Bone marrow (tissue), 2 donors: ENCODE results near the gene DUSP6.

ENCODE experiments used
- DNase-seq, 2 donors: peaks; one replicate each; lab custom pipeline; 2025; lab: John Stamatoyannopoulos, UW

DUSP6 gene

GRCh38 chr12:89373763-89374572, 21.7 kb upstream of the DUSP6 start:
- no peak for DNase-seq

GRCh38 chr12:89372584-89373370, 20.5 kb upstream of the DUSP6 start:
- DNase-seq, result no peak

- peak in 1 of 2 donors; percentile 90 for DNase-seq
These were observed 18.5 kb upstream of the DUSP6 start for GRCh38 chr12:89370850-89371249.

- no peak for DNase-seq
These were observed 18.1 kb upstream of the DUSP6 start for GRCh38 chr12:89370421-89370831.

- no peak for DNase-seq
These were observed 16.9 kb upstream of the DUSP6 start for GRCh38 chr12:89369166-89369565.

GRCh38 chr12:89368391-89368790, 16.1 kb upstream of the DUSP6 start:
- no peak for DNase-seq

GRCh38 chr12:89366676-89367364, 14.5 kb upstream of the DUSP6 start:
- no peak for DNase-seq

GRCh38 chr12:89364631-89365030, 12.3 kb upstream of the DUSP6 start:
- no peak for DNase-seq

GRCh38 chr12:89364058-89364457, 11.8 kb upstream of the DUSP6 start:
- no peak for DNase-seq

- DNase-seq, result no peak
These were observed 11.3 kb upstream of the DUSP6 start for GRCh38 chr12:89363582-89363981.

GRCh38 chr12:89363084-89363483, 10.8 kb upstream of the DUSP6 start:
- no peak for DNase-seq

- DNase-seq, result no peak
These were observed 7.3 kb upstream of the DUSP6 start for GRCh38 chr12:89359615-89360014.

- no peak for DNase-seq
These were observed 6.5 kb upstream of the DUSP6 start for GRCh38 chr12:89358805-89359204.

GRCh38 chr12:89357297-89357730, 5.0 kb upstream of the DUSP6 start:
- no peak for DNase-seq

GRCh38 chr12:89356069-89356665, 3.9 kb upstream of the DUSP6 start:
- no peak for DNase-seq

- no peak for DNase-seq
These were observed 3.2 kb upstream of the DUSP6 start for GRCh38 chr12:89355243-89356068.

GRCh38 chr12:89354612-89355067, 2.3 kb upstream of the DUSP6 start:
- DNase-seq, result peak in 1 of 2 donors; percentile 47

GRCh38 chr12:89353823-89354611, 1.7 kb upstream of the DUSP6 start:
- DNase-seq, result peak in 1 of 2 donors; percentile 78

- peak in 1 of 2 donors; percentile 59 for DNase-seq
These were observed 1.0 kb upstream of the DUSP6 start for GRCh38 chr12:89353188-89353822.

- DNase-seq, result no peak
These were observed 134 bp downstream of the DUSP6 start for GRCh38 chr12:89352242-89352491.
